Naive thymus-derived CD8-positive, alpha-beta T cell (primary cell): Measurements from ENCODE around the gene DNPEP. TPM values are rescaled to one million over a fixed set of nuclear protein-coding genes. Genes with fewer than 3 reads are reported as not detected.
"Not testable (repeated sequence)": the region's sequence is repeated elsewhere in the genome, so short reads cannot be mapped to it uniquely, and the experiment has no call there.

ENCODE experiments used
- ATAC-seq, 2 donors: fragments of 150-1000 bp; cut with Tn5 transposase in 1 of 2; sonication (Bioruptor Pico), chemical (Tn5 transposase) in 1 of 2; 1 replicate in 1 of 2; 2 replicates in 1 of 2; pipeline ENCODE4 v1.10.0; 2021; ENCODE audit warnings: mild to moderate bottlenecking in 2 of 2, moderate library complexity in 2 of 2
- POLR2A ChIA-PET: fragments of 350-600 bp; sonication (Branson Sonifier 250); formaldehyde crosslinking; loops from one replicate; lab custom pipeline; 2021; ENCODE audit warnings: antibody characterized with exemption; lab: Charles Lee
- DNase-seq, 10 donors: peaks; one replicate each; pipeline versions ENCODE4 v3.0.0 to v3.0.0-alpha.2; 2020 to 2022
- H3K27ac Mint-ChIP-seq, 10 donors: one replicate each; pipeline ENCODE4 v1.8.0; 2020 to 2022; ENCODE audit warnings: mild to moderate bottlenecking in 10 of 10, mixed read lengths in 10 of 10, moderate library complexity in 4 of 10, inconsistent platforms in 1 of 10
- H3K27me3 Mint-ChIP-seq, 5 donors: one replicate each; pipeline ENCODE4 v1.8.0; 2021 to 2022; ENCODE audit warnings: mixed read lengths in 5 of 5
- H3K36me3 Mint-ChIP-seq, 3 donors: one replicate each; pipeline ENCODE4 v1.8.0; 2020 to 2022; ENCODE audit warnings: mixed read lengths in 3 of 3, mild to moderate bottlenecking in 2 of 3, inconsistent platforms in 1 of 3
- H3K4me1 Mint-ChIP-seq, 4 donors: one replicate each; pipeline ENCODE4 v1.8.0; 2021 to 2022; ENCODE audit warnings: mixed read lengths in 4 of 4
- H3K4me3 Mint-ChIP-seq, 10 donors: one replicate each; pipeline ENCODE4 v1.8.0; 2020 to 2022; ENCODE audit warnings: mild to moderate bottlenecking in 10 of 10, mixed read lengths in 10 of 10, moderate library complexity in 6 of 10, inconsistent platforms in 1 of 10
- H3K9me3 Mint-ChIP-seq, 9 donors: one replicate each; pipeline ENCODE4 v1.8.0; 2020 to 2022; ENCODE audit warnings: mixed read lengths in 9 of 9, mild to moderate bottlenecking in 3 of 9, inconsistent platforms in 1 of 9, moderate library complexity in 1 of 9
- polyA plus RNA-seq, 3 donors: library from polyadenylated mRNA; unstranded; fragments of 300-500 nt; fragmentation: Illumina TruSeq; gene quantifications; one replicate each; pipeline ENCODE4 v1.2.3, GENCODE V29; 2021
- total RNA-seq, 8 experiments: library from RNA in 2 of 8; stranded (reverse) in 2 of 8; gene quantifications; one replicate each; pipeline ENCODE4 v1.2.3 and lab custom pipeline; 2021 to 2026

Gene DNPEP
- total and polyA plus RNA-seq, 5 experiments from 2014 or later, result 51.2 to 89.1 (median 62.6) TPM

- no peaks in the 10 kb centered on the region for H3K36me3 Mint-ChIP-seq
- POLR2A ChIA-PET, result interaction anchor here (1.2 kb wide), 1 partner anchor 17 kb away, joined by 3 read pairs; the partner anchor contains the start of gene DNPEP
- H3K27me3 Mint-ChIP-seq, result peaks cover 4 to 18% (median 6%) of the 10 kb centered on the region in 5 donors
- H3K9me3 Mint-ChIP-seq, result peaks cover 0 to 4% (median 0%) of the 10 kb centered on the region in 9 donors
- ATAC-seq, result no peak
- no peak overlapping the region for H3K4me3 Mint-ChIP-seq
- peaks cover 0 to 13% (median 4%) of the 10 kb centered on the region in 4 donors for H3K4me1 Mint-ChIP-seq
- no peak overlapping the region for H3K27ac Mint-ChIP-seq
- no peak for DNase-seq
Measured at GRCh38 chr2:219404954-219405353, 17.2 kb upstream of the DNPEP start.

DNA sequence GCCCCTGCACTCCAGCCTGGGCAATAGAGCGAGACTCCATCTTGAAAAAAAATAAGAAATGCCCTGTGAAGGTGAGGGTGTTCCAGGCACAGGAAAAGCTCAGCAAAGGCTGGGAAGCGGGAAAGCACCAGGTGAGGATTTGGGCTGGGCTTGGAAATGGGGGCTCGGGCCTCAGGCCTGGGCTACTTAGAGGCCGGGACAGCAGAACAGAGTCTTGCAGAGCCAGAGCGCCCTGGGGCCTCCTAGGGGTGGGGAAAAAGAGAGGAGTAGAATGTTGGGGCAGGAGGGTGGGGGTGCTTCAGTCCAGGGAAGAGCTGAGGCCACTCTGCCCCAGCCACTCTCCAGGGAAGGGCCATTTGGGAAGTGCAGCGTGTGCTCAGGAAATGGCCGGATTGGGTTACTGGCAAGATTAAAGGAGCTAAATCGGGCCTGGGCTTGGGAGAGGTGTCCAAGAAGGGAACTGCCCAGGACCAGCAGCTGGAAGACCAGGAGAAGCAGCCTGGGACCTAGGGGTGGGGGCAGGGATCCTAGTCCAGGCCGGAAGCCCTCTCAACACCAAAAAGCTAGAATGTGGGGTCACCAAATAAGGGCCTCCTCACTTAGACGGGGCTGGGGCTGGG, 16.7 kb upstream of the DNPEP start:
- POLR2A ChIA-PET, result interaction anchor here (1.2 kb wide), 1 partner anchor 17 kb away, joined by 3 read pairs; the partner anchor contains the start of gene DNPEP
- Mint-ChIP-seq H3K27ac (no peak overlapping the region), H3K9me3 (peaks cover 0 to under 1% (median 0%) of the 10 kb centered on the region in 9 donors), H3K27me3 (peaks cover under 1 to 13% (median 4%) of the 10 kb centered on the region in 5 donors), H3K36me3 (no peaks in the 10 kb centered on the region), H3K4me1 (peaks cover 0 to 13% (median 4%) of the 10 kb centered on the region in 4 donors), H3K4me3 (no peak overlapping the region)
- ATAC-seq (no peak), DNase-seq (no peak)

DNA sequence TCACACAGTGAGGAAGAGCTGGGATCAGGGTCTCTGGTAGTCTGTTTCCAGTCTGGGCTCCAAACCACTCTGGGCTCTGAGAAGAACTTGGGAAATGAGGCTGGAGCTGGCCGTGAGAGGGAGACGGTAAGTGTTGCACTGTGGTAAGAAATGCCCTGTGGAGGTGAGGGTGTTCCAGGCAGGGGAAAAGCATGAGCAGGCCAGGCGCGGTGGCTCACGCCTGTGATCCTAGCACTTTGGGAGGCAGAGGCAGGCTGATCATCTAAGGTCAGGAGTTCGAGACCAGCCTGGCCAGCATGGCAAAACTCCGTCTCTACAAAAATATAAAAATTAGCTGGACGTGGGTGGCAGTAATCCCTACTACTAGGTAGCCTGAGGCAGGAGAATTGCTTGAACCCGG, 16.1 kb upstream of the DNPEP start:
- no peak overlapping the region for H3K4me3 Mint-ChIP-seq
- H3K27ac Mint-ChIP-seq, result no peak overlapping the region
- H3K4me1 Mint-ChIP-seq, result peaks cover 0 to 13% (median 4%) of the 10 kb centered on the region in 4 donors
- DNase-seq (no peak), ATAC-seq (no peak)
- no peaks in the 10 kb centered on the region for H3K9me3 Mint-ChIP-seq
- no peaks in the 10 kb centered on the region for H3K36me3 Mint-ChIP-seq
- POLR2A ChIA-PET, result no interaction called here
- H3K27me3 Mint-ChIP-seq, result peaks cover 0 to 10% (median 4%) of the 10 kb centered on the region in 5 donors

GRCh38 chr2:219402665-219403515, 15.2 kb upstream of the DNPEP start:
- Mint-ChIP-seq H3K27ac (no peak overlapping the region), H3K4me3 (no peak overlapping the region), H3K27me3 (peaks cover 0 to 10% (median 4%) of the 10 kb centered on the region in 5 donors), H3K9me3 (no peaks in the 10 kb centered on the region), H3K4me1 (peaks cover 0 to 13% (median 4%) of the 10 kb centered on the region in 4 donors), H3K36me3 (no peaks in the 10 kb centered on the region)
- POLR2A ChIA-PET, result no interaction called here
- peak; percentile 90 to 98 for ATAC-seq
- DNase-seq, result peak; percentile 31 to 81 (median 58)

GRCh38 chr2:219401606-219402005, 13.9 kb upstream of the DNPEP start:
- POLR2A ChIA-PET, result no interaction called here
- ATAC-seq, result no peak
- Mint-ChIP-seq H3K27me3 (peaks cover 0 to 10% (median 1%) of the 10 kb centered on the region in 5 donors), H3K36me3 (no peaks in the 10 kb centered on the region), H3K9me3 (no peaks in the 10 kb centered on the region), H3K4me3 (no peak overlapping the region), H3K27ac (no peak overlapping the region), H3K4me1 (peaks cover 5 to 24% (median 13%) of the 10 kb centered on the region in 4 donors)
- no peak for DNase-seq

GRCh38 chr2:219400562-219400961, 12.8 kb upstream of the DNPEP start:
- Mint-ChIP-seq H3K9me3 (no peaks in the 10 kb centered on the region), H3K27me3 (peaks cover 0 to 10% (median 1%) of the 10 kb centered on the region in 5 donors), H3K4me1 (peaks cover 5 to 24% (median 15%) of the 10 kb centered on the region in 4 donors), H3K27ac (peak overlapping the region in 1 of 10 donors; percentile 72), H3K4me3 (no peak overlapping the region), H3K36me3 (no peaks in the 10 kb centered on the region)
- POLR2A ChIA-PET, result no interaction called here
- no peak for DNase-seq
- no peak for ATAC-seq

- POLR2A ChIA-PET, result no interaction called here
- H3K27ac Mint-ChIP-seq, result peak overlapping the region in 2 of 10 donors; percentile 58 to 72
- H3K9me3 Mint-ChIP-seq, result no peaks in the 10 kb centered on the region
- no peaks in the 10 kb centered on the region for H3K36me3 Mint-ChIP-seq
- ATAC-seq (no peak), DNase-seq (no peak)
- no peak overlapping the region for H3K4me3 Mint-ChIP-seq
- peaks cover 5 to 24% (median 15%) of the 10 kb centered on the region in 4 donors for H3K4me1 Mint-ChIP-seq
- H3K27me3 Mint-ChIP-seq, result peaks cover 0 to 10% (median 1%) of the 10 kb centered on the region in 5 donors
Measured at GRCh38 chr2:219399716-219400478, 12.2 kb upstream of the DNPEP start.

DNA sequence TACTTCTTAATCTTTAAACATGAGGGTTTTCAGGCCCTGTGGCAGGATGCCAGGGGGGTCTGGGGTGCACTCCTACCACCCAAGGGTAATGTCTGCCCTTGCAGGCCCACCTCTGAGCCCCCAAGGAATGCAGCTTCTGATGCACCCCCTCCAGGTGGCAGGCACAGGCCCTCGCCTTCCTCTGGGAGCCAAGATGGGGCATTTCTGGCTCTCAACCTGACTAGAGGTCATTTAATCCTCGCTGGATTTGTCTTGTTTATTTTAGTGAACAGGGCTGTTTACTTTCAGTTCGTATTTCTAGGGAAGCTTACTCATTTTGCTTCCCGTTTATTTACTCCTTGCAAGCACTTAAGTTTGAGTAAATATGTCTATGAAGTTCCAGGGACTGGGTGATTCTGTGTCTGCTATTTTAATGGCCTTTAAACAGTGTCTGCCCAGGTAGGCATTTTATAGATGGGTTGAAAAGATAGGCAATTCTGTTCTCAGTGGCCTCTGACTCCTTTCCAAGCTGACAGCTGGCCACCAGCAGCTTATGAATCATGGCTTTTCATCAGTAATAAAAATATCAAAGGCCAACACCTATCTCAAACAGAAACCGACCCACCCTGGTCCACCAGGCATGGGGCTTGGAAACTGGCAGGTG, 11.1 kb upstream of the DNPEP start:
- Mint-ChIP-seq H3K27ac (peak overlapping the region in 1 of 10 donors; percentile 37), H3K4me3 (no peak overlapping the region), H3K4me1 (peaks cover 5 to 24% (median 15%) of the 10 kb centered on the region in 4 donors), H3K27me3 (peaks cover 0 to 10% (median 1%) of the 10 kb centered on the region in 5 donors), H3K36me3 (peaks cover 0 to 2% (median 0%) of the 10 kb centered on the region in 3 donors), H3K9me3 (no peaks in the 10 kb centered on the region)
- no peak for DNase-seq
- POLR2A ChIA-PET, result interaction anchor here (0.5 kb wide), 1 partner anchor 732 kb away, joined by 4 read pairs; no protein-coding TSS in a partner anchor
- no peak for ATAC-seq

DNA sequence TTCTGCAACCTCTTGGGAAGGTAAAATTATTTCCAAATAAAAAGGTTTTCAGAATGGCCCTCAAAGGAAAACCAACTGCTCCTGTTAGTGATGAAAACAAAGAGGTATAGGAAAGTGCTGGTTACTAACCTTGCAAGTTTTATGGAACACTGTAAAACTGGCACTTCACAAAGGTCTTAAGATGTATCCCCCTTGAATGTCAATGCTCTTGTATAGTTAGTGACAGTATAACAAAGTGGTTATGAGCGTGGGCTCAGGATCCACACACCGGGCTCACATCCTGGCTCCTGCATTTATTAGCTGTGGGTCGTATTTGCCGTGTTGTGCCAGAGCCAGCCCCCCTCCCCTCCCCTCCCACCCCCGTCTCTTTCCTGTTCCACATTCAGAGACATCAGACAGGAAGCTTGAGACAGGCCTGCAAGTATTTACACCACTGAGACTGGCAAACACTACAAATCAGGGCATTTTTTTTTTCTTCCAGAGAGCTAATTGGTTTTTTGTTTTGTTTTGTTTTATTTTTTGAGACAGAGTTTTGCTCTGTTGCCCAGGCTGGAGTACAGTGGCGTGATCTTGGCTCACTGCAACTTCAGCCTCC, 9.2 kb upstream of the DNPEP start:
- DNase-seq (peak in 2 of 10 donors; percentile 22 to 29), ATAC-seq (peak; percentile 59 to 80)
- Mint-ChIP-seq H3K4me1 (peaks cover 5 to 13% (median 10%) of the 10 kb centered on the region in 4 donors), H3K4me3 (peak overlapping the region in 8 of 10 donors; percentile 14 to 66 (median 48)), H3K27me3 (peaks cover 0 to 4% (median 0%) of the 10 kb centered on the region in 5 donors), H3K36me3 (peaks cover 0 to 2% (median 0%) of the 10 kb centered on the region in 3 donors), H3K27ac (peak overlapping the region; percentile 35 to 92 (median 79)), H3K9me3 (no peaks in the 10 kb centered on the region)
- POLR2A ChIA-PET, result interaction anchor here (0.5 to 1.5 kb wide), 3 partner anchors 9 to 149 kb away, joined by 3 to 9 read pairs (median 3); partner anchors contain the start of gene DNPEP

DNA sequence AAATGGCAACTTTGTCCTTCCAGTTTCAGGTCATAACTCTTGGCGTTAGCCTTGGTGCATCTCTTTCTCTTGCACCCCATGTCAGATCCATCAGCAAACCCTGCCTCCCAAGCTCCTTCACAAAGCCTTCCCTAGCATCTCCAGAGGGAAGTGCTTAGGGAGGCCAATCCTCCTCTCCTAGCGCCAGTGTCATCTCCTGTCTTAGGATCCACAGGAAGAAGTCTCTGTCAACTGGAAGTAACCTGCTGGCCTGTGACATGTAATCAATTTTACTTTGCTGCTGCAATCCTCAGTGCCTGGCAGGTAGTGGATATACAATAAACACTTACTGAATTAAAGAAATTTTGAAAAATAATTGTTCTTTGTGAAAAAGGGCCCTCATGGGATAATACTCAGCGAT, 7.9 kb upstream of the DNPEP start:
- Mint-ChIP-seq H3K9me3 (no peaks in the 10 kb centered on the region), H3K27me3 (peaks cover 0 to 4% (median 0%) of the 10 kb centered on the region in 5 donors), H3K36me3 (peaks cover 0 to 2% (median 0%) of the 10 kb centered on the region in 3 donors), H3K27ac (peak overlapping the region in 2 of 10 donors; percentile 68 to 71), H3K4me3 (no peak overlapping the region), H3K4me1 (peaks cover 5 to 13% (median 10%) of the 10 kb centered on the region in 4 donors)
- ATAC-seq, result no peak
- no peak for DNase-seq
- POLR2A ChIA-PET, result no interaction called here

- POLR2A ChIA-PET, H3K4me3 Mint-ChIP-seq, ATAC-seq, H3K36me3 Mint-ChIP-seq, H3K27ac Mint-ChIP-seq, H3K27me3 Mint-ChIP-seq, H3K9me3 Mint-ChIP-seq, DNase-seq: not testable (repeated sequence)
- H3K4me1 Mint-ChIP-seq, result peaks cover 5 to 13% (median 10%) of the 10 kb centered on the region in 4 donors
Measured at GRCh38 chr2:219395056-219395455, 7.3 kb upstream of the DNPEP start.
